ENCODE results near the gene ANO6.

Gene ANO6

DNA sequence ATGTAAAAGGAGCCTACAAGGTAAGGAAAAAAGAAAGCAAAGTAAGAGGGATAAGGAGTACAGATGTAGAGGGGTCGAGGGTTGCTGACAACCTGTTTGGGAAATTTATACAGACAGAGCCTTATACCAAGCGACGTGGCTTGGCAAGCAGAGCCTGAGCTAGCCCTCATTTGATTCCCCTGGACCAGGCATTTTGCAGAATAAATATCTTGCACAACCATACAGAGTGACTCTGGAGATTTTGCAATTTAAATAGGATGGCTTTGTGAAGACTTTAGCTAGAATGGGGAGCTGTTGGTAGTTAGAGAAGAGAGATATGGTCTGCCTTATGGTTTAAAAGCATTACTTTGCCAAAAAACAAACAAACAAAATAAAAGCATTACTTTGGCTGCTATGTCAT is 11.1 kb upstream of the ANO6 start:
- H3K4me1 Mint-ChIP-seq: peaks cover 19% of the 10 kb centered on the region
- no peak overlapping the region for H3K27ac Mint-ChIP-seq
- no peaks in the 10 kb centered on the region for H3K9me3 Mint-ChIP-seq
- ATAC-seq: no peak
- no peaks in the 10 kb centered on the region for H3K27me3 Mint-ChIP-seq
- no peaks in the 10 kb centered on the region for H3K36me3 Mint-ChIP-seq
- no peak overlapping the region for H3K4me3 Mint-ChIP-seq

- Mint-ChIP-seq H3K4me1 (peaks cover 17% of the 10 kb centered on the region), H3K27ac (no peak overlapping the region)
- peak; percentile 71 for ATAC-seq
Observed at GRCh38 chr12:45205165-45205825, 10.6 kb upstream of the ANO6 start.

DNA sequence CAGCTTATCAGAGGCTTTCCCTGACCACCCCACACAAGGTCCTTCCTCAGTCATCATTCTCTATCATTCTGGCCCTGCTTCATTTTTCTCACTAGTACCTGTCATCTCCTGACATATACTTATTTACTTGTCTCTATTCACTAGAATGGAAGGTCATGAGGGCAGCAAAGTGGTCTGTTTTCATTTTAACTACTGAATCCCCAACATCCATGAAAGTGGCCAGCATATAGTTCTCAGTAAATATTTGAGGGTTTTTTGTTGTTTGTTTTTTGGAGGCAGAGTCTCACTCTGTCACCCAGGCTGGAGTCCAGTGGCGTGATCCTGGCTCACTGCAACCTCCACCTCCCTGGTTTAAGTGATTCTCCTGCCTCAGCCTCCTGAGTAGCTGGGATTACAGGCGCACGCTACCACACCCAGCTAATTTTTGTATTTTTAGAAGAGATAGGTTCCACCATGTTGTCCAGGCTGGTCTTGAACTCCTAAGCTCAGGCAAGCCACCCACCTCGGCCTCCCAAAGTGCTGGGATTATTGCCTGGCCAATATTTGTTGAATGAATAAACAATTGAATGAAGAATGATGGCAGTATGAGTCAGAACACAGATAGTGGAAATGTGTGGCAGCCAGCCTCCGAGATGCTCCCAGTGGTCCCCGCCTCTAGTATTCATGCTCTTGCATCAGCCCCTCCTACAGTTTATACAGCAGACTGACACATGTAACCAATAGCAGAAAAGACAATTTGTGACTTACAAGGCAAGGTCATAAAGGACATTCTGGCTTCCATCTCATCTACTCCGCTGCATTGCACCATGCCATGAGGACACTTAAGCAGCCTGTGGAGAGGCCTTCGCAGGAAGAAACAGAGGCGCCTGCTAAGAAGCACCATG is 7.0 kb upstream of the ANO6 start:
- H3K9me3 Mint-ChIP-seq: no peaks in the 10 kb centered on the region
- no peak for ATAC-seq

More at GRCh38 chr12:45205165-45205825, 10.6 kb upstream of the ANO6 start:
- Mint-ChIP-seq H3K9me3 (no peaks in the 10 kb centered on the region), H3K36me3 (no peaks in the 10 kb centered on the region), H3K4me3 (no peak overlapping the region), H3K27me3 (no peaks in the 10 kb centered on the region)

DNA sequence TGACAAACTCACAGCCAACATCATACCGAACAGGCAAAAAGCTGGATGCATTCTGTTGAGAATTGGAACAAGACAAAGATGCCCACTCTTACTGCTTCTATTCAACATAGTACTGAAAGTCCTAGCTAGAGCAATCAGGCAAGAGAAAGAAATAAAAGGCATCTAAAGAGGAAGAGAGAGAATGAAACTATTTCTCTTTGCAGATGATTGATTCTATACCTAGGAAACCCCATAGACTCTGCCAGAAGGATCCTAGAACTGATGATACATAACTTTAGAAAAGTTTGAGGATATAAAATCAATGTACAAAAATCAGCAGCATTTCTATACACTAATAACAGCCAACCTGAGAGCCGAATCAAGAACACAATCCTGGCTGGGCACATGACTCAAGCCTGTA is 6.1 kb upstream of the ANO6 start:
- no peaks in the 10 kb centered on the region for H3K27me3 Mint-ChIP-seq
- H3K36me3 Mint-ChIP-seq: no peaks in the 10 kb centered on the region
- no peak overlapping the region for H3K4me3 Mint-ChIP-seq
- peaks cover 21% of the 10 kb centered on the region for H3K4me1 Mint-ChIP-seq
- peak overlapping the region; percentile 11 for H3K27ac Mint-ChIP-seq
- H3K9me3 Mint-ChIP-seq: no peaks in the 10 kb centered on the region
- no peak for ATAC-seq

More for the DNA sequence above, 7.0 kb upstream of the ANO6 start:
- H3K27ac Mint-ChIP-seq: no peak overlapping the region
- H3K4me1 Mint-ChIP-seq: peaks cover 16% of the 10 kb centered on the region
- H3K27me3 Mint-ChIP-seq: no peaks in the 10 kb centered on the region
- no peak overlapping the region for H3K4me3 Mint-ChIP-seq
- no peaks in the 10 kb centered on the region for H3K36me3 Mint-ChIP-seq

DNA sequence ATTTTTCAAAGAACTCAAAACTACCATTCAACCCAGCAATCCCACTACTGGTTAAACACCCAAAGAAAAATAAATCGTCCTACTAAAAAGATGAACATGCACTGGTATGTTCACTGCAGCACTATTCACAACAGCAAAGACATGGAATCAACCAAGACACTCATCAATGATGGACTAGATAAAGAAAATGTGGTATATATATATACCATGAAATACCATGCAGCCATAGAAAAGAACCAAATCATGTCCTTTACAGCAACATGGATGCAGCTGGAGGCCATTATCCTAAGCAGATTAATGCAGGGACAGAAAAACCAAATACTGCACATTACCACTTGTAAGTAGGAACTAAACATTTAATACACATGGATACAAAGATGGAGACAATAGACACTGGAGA is 3.8 kb upstream of the ANO6 start:
- Mint-ChIP-seq H3K27me3 (no peaks in the 10 kb centered on the region), H3K36me3 (no peaks in the 10 kb centered on the region), H3K9me3 (no peaks in the 10 kb centered on the region), H3K4me3 (no peak overlapping the region), H3K4me1 (peaks cover 37% of the 10 kb centered on the region), H3K27ac (no peak overlapping the region)
- ATAC-seq: no peak

GRCh38 chr12:45213107-45213506 is 2.8 kb upstream of the ANO6 start:
- H3K36me3 Mint-ChIP-seq: no peaks in the 10 kb centered on the region
- no peak overlapping the region for H3K4me3 Mint-ChIP-seq
- H3K4me1 Mint-ChIP-seq: peaks cover 40% of the 10 kb centered on the region
- H3K9me3 Mint-ChIP-seq: no peaks in the 10 kb centered on the region
- H3K27ac Mint-ChIP-seq: no peak overlapping the region
- no peaks in the 10 kb centered on the region for H3K27me3 Mint-ChIP-seq
- ATAC-seq: no peak

GRCh38 chr12:45214071-45214470 is 1.8 kb upstream of the ANO6 start:
- no peaks in the 10 kb centered on the region for H3K9me3 Mint-ChIP-seq
- no peak overlapping the region for H3K4me3 Mint-ChIP-seq
- H3K4me1 Mint-ChIP-seq: peaks cover 33% of the 10 kb centered on the region
- H3K27ac Mint-ChIP-seq: no peak overlapping the region
- no peaks in the 10 kb centered on the region for H3K27me3 Mint-ChIP-seq
- no peak for ATAC-seq
- H3K36me3 Mint-ChIP-seq: no peaks in the 10 kb centered on the region

GRCh38 chr12:45214749-45215418 is 1.0 kb upstream of the ANO6 start:
- Mint-ChIP-seq H3K4me1 (peaks cover 25% of the 10 kb centered on the region), H3K9me3 (no peaks in the 10 kb centered on the region), H3K36me3 (no peaks in the 10 kb centered on the region), H3K27ac (peak overlapping the region; percentile 83), H3K4me3 (peak overlapping the region; percentile 93), H3K27me3 (no peaks in the 10 kb centered on the region)
- ATAC-seq: no peak

- H3K27me3 Mint-ChIP-seq: no peaks in the 10 kb centered on the region
- peak overlapping the region; percentile 93 for H3K4me3 Mint-ChIP-seq
- peaks cover 23% of the 10 kb centered on the region for H3K4me1 Mint-ChIP-seq
- H3K9me3 Mint-ChIP-seq: no peaks in the 10 kb centered on the region
- no peaks in the 10 kb centered on the region for H3K36me3 Mint-ChIP-seq
- ATAC-seq: peak; percentile 77
- H3K27ac Mint-ChIP-seq: peak overlapping the region; percentile 83
Observed at GRCh38 chr12:45216230-45216982, 511 bp downstream of the ANO6 start.

- H3K27me3 Mint-ChIP-seq: no peaks in the 10 kb centered on the region
- H3K27ac Mint-ChIP-seq: peak overlapping the region; percentile 83
- H3K9me3 Mint-ChIP-seq: no peaks in the 10 kb centered on the region
- H3K4me1 Mint-ChIP-seq: peaks cover 23% of the 10 kb centered on the region
- no peak for ATAC-seq
- no peaks in the 10 kb centered on the region for H3K36me3 Mint-ChIP-seq
- peak overlapping the region; percentile 93 for H3K4me3 Mint-ChIP-seq
Observed at GRCh38 chr12:45216983-45217485, 1.1 kb downstream of the ANO6 start.

GRCh38 chr12:45217846-45218245 is 2.0 kb downstream of the ANO6 start:
- H3K9me3 Mint-ChIP-seq: no peaks in the 10 kb centered on the region
- no peaks in the 10 kb centered on the region for H3K36me3 Mint-ChIP-seq
- H3K27ac Mint-ChIP-seq: no peak overlapping the region
- peaks cover 24% of the 10 kb centered on the region for H3K4me1 Mint-ChIP-seq
- no peak overlapping the region for H3K4me3 Mint-ChIP-seq
- no peak for ATAC-seq
- H3K27me3 Mint-ChIP-seq: no peaks in the 10 kb centered on the region

GRCh38 chr12:45219621-45220020 is 3.7 kb downstream of the ANO6 start:
- Mint-ChIP-seq H3K9me3 (no peaks in the 10 kb centered on the region), H3K4me3 (no peak overlapping the region), H3K4me1 (peaks cover 33% of the 10 kb centered on the region), H3K36me3 (no peaks in the 10 kb centered on the region), H3K27ac (no peak overlapping the region), H3K27me3 (no peaks in the 10 kb centered on the region)
- no peak for ATAC-seq

DNA sequence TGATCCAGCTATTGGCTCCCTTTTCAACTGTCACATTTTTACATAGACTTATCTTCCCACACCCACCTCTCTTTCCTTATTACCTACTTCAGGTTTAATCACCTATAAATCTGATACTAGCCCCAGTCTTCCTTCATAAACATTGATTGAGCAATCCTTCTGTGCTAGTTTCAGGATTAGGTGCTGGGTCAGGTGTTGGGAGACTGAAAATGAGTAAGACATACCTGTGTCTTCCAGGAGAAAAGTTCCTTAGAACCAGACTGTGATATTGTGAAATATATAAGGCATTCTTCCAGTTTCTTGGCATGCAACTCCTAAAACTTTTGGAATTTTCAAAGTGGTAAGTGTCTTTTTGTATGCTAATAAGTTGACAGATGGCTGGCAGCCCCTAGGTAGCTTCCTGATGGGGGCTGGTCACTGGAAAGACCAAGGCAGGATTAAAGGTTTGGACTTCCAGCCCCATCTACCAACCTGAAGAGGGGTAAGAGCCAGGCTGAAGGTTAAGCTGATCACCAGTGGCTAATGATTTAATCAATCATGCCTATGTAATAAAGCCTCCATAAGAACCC is 4.6 kb downstream of the ANO6 start:
- H3K36me3 Mint-ChIP-seq: no peaks in the 10 kb centered on the region
- H3K9me3 Mint-ChIP-seq: no peaks in the 10 kb centered on the region
- no peaks in the 10 kb centered on the region for H3K27me3 Mint-ChIP-seq
- no peak for ATAC-seq
- H3K4me3 Mint-ChIP-seq: no peak overlapping the region
- no peak overlapping the region for H3K27ac Mint-ChIP-seq
- peaks cover 25% of the 10 kb centered on the region for H3K4me1 Mint-ChIP-seq

GRCh38 chr12:45220969-45221368 is 5.1 kb downstream of the ANO6 start:
- Mint-ChIP-seq H3K4me1 (peaks cover 20% of the 10 kb centered on the region), H3K27ac (no peak overlapping the region), H3K36me3 (no peaks in the 10 kb centered on the region), H3K4me3 (no peak overlapping the region), H3K27me3 (no peaks in the 10 kb centered on the region), H3K9me3 (no peaks in the 10 kb centered on the region)
- no peak for ATAC-seq

All from stimulated activated memory B cell treated with anti-CD40 and anti-IgM and Interleukin-4, amounts not matched to agents 10 μg/mL and 1 μg/mL and 100 μg/mL, for 72 hours (primary cell).